Lower leg skin (tissue), 4 donors: Measurements from ENCODE around the gene KRCC1. TPM values are rescaled to one million over a fixed set of nuclear protein-coding genes. Genes with fewer than 3 reads are reported as not detected.

Experiments
- microRNA-seq, 2 donors: library from miRNA; unstranded; fragments of <30 nt; microRNA quantifications; one replicate each; pipeline ENCODE4, GENCODE V29; 2016; ENCODE audit warnings: borderline replicate concordance in 2 of 2, borderline number of aligned reads in 1 of 2
- total RNA-seq, 4 donors: library from RNA; depleted of rRNA; stranded (reverse); fragments of >200 nt; gene quantifications; one replicate each; pipeline ENCODE4 v1.1.0, GENCODE V29; 2016

Gene KRCC1
- total RNA-seq, 4 donors from 2014 or later = 11.5 to 27.9 (median 16.3) TPM

Small RNA genes lying within 50 kb of the gene (microRNA-seq; reads per million reads assigned to microRNA genes)
- gene MIR4780 = 0 reads per million in 2 donors

Other genes starting within 250 kb of the KRCC1 start
- 1 to 10 TPM in 2 of 4 donors, under 1 TPM in 2; 0.12 to 3.6 (median 1.6) TPM for gene RGPD2, start 230.0 kb downstream of the KRCC1 start, total RNA-seq
- gene RNU2-63P, start 39.2 kb downstream of the KRCC1 start, total RNA-seq = not detected
- under 1 TPM in 1 of 4 donors, not detected in 3; 0.04 TPM for gene SMYD1, start 12.0 kb upstream of the KRCC1 start, total RNA-seq
- gene FABP1, start 72.3 kb upstream of the KRCC1 start, total RNA-seq = not detected
- gene THNSL2, start 114.6 kb upstream of the KRCC1 start, total RNA-seq = 10 to 100 TPM in 3 of 4 donors, 1 to 10 TPM in 1; 2.4 to 21.3 (median 13.7) TPM